A549 (cell line): Measurements from ENCODE around the gene PSMB10.

Experiments used
- CTCF ChIP-seq: fragments of >200 bp; sonication (Bioruptor Twin); formaldehyde crosslinking; IDR thresholded peaks from 3 replicates; pipeline ENCODE4 v1.5.1; 2016
- EHMT2 ChIP-seq: fragments of 200-600 bp; sonication (generic); IDR thresholded peaks from 2 replicates; pipeline ENCODE4 v1.6.1; 2016; ENCODE audit warnings: antibody characterized with exemption, low read depth, mild to moderate bottlenecking, moderate library complexity
- MAX ChIP-seq: IDR thresholded peaks from 2 replicates; pipeline ENCODE4 v1.6.1; 2012
- RAD21 ChIP-seq, 2 experiments: fragments of >200 bp in 1 of 2; sonication (Bioruptor Twin) in 1 of 2; formaldehyde crosslinking in 1 of 2; IDR thresholded peaks in 1 of 2; conservative IDR thresholded peaks in 1 of 2; 2 replicates in 1 of 2; 3 replicates in 1 of 2; pipeline ENCODE4 v1.6.1; 2012 to 2018; ENCODE audit warnings: inconsistent platforms in 1 of 2
- RARB ChIP-seq: fragments of 250-450 bp; sonication (Bioruptor Pico); IDR thresholded peaks from 2 replicates; pipeline ENCODE4 v1.8.0; 2021; ENCODE audit warnings: mild to moderate bottlenecking, moderate library complexity
- RFX5 ChIP-seq: fragments of 450-650 bp; IDR thresholded peaks from 2 replicates; pipeline ENCODE4 v1.7.1; 2014; ENCODE audit warnings: antibody characterized with exemption, mild to moderate bottlenecking, moderate library complexity
- USF2 ChIP-seq: fragments of 450-650 bp; IDR thresholded peaks from 2 replicates; pipeline ENCODE4 v1.6.1; 2014; ENCODE audit warnings: antibody characterized with exemption
- TF ChIP-seq, protein P1 (sequence below): IDR thresholded peaks from 2 replicates; pipeline ENCODE4 v1.6.1; 2012; ENCODE audit warnings: low read depth, borderline replicate concordance

DNA sequence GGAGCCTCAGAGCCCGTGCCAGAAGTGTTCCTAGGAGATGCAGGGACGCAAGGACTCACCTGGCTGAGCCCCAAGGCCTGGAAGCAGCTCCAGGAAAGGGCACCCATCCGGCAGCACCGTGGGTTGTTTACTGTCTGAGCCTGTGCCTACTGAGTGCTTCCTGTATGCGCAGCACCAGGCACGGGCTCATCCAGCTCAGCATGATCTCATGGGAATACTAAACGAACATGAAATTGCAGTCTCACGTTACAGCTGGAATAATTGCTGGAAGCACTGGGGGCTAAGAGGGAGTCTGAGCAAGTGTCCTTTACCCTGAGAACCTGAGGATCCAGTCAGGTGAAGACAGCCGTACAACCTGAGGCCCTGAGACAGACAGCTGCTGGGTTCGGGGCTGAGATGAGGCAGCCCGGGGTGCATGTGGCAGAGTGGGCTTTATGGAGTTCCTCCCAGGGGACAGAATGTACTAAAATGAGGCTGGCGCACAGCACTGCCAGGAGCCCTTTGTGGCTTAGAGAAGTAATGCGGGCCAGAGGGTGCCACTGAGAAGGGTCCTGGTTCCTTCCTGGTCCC lies 10.4 kb downstream of the PSMB10 start:
- TF ChIP-seq, protein P1, sequence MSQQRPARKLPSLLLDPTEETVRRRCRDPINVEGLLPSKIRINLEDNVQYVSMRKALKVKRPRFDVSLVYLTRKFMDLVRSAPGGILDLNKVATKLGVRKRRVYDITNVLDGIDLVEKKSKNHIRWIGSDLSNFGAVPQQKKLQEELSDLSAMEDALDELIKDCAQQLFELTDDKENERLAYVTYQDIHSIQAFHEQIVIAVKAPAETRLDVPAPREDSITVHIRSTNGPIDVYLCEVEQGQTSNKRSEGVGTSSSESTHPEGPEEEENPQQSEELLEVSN: no peak
- TF ChIP-seq CTCF (no peak), RARB (CRISPR knock-in tag) (no peak), USF2 (no peak), RFX5 (no peak), EHMT2 (no peak), RAD21 (conservative IDR thresholded peaks at IDR 0.05 in 1 of 2, IDR thresholded peaks at IDR 0.05 in 1 of 2) (no peak), MAX (no peak)
